HAP-1 (cell line): ENCODE data around the gene LRP4.

Source experiments
- DNase-seq, 2 experiments: peaks; one replicate each; pipeline ENCODE4 v3.0.0-alpha.2; 2016 to 2020; ENCODE audit warnings: low spot score in 2 of 2
- H3K27me3 ChIP-seq: fragments of 250-450 bp; sonication (Bioruptor Pico); 2 replicates; pipeline ENCODE4 v1.5.1; 2020; ENCODE audit warnings: low read depth, mild to moderate bottlenecking, moderate library complexity
- H3K36me3 ChIP-seq: fragments of 250-450 bp; sonication (Bioruptor Pico); replicated peaks from 2 replicates; pipeline ENCODE4 v1.5.1; 2020; ENCODE audit warnings: mild to moderate bottlenecking
- H3K4me1 ChIP-seq: fragments of 250-450 bp; sonication (Bioruptor Pico); 2 replicates; pipeline ENCODE4 v1.5.1; 2020; ENCODE audit warnings: mild to moderate bottlenecking
- H3K4me3 ChIP-seq: fragments of 250-450 bp; sonication (Bioruptor Pico); 2 replicates; pipeline ENCODE4 v1.5.1; 2020; ENCODE audit warnings: mild to moderate bottlenecking, moderate library complexity
- H3K9me3 ChIP-seq: fragments of 250-450 bp; sonication (Bioruptor Pico); 2 replicates; pipeline ENCODE4 v1.5.1; 2020; ENCODE audit warnings: mild to moderate bottlenecking, moderate library complexity
- in situ Hi-C: fragments of 300-500 bp; cut with MboI; formaldehyde crosslinking; loops from 3 replicates; pipeline ENCODE4 v1.14.3; 2020; ENCODE audit warnings: low sequenced_read_pairs, inconsistent platforms, mixed read lengths

Gene LRP4

DNA sequence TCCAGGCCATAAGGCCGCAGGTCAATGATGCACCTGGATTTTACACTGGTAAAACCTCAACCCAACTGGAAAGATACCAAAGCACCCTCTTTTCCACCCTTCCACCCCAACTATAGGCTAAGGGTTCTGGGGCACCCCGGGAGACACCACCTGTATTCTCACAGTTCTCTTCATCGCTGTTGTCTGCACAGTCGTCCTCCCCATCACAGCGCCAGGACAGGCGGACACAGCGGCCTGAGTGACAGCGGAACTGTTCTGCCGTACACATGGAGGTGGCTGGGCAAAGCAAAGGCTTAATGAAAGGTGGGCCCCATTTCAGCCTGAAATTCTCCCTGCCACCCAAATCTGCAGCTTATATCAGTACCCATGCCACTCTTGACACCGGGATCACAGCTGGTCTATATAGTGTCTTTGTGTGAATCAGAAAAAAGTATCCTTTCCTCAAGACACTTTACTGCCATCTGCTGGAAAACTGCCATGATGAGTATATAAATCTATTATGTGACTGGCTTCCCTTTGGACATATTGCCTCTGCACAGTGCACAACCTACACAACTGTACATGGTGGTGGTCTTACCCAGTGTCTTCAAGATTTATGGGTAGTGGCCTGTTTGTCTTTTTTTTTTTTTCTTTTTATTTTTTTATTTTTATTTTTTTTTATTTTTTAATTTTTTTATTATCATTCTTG, 21.5 kb downstream of the LRP4 start:
- no peaks in the 10 kb centered on the region for H3K27me3 ChIP-seq
- peaks cover 32% of the 10 kb centered on the region for H3K36me3 ChIP-seq
- DNase-seq: peak; percentile 46 to 60
- no peak overlapping the region for H3K4me3 ChIP-seq
- no peaks in the 10 kb centered on the region for H3K4me1 ChIP-seq
- in situ Hi-C loops: no loop called here
- H3K9me3 ChIP-seq: no peaks in the 10 kb centered on the region

DNA sequence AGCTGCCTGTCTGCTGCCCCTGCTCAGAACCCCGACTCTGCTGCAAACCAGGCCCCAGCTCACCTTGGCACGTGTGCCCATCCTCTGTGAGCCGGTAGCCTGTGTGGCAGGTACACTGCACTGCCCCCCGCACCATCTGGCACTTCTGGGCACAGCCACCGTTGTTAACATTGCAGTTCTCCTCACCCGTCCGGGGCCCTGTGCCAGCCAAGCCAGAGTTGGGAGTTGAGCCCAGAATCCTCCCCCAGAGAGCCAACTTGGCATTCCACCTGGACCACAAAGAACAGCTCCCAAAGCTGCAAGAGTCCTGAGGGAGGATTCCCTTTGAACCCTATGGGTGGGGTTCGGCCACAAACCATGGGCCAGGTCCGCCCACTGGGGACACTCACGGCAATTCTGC, 22.5 kb downstream of the LRP4 start:
- H3K36me3 ChIP-seq: peaks cover 30% of the 10 kb centered on the region
- no peak for DNase-seq
- H3K4me3 ChIP-seq: no peak overlapping the region
- H3K9me3 ChIP-seq: no peaks in the 10 kb centered on the region
- in situ Hi-C loops: no loop called here
- no peaks in the 10 kb centered on the region for H3K27me3 ChIP-seq
- H3K4me1 ChIP-seq: no peaks in the 10 kb centered on the region

DNA sequence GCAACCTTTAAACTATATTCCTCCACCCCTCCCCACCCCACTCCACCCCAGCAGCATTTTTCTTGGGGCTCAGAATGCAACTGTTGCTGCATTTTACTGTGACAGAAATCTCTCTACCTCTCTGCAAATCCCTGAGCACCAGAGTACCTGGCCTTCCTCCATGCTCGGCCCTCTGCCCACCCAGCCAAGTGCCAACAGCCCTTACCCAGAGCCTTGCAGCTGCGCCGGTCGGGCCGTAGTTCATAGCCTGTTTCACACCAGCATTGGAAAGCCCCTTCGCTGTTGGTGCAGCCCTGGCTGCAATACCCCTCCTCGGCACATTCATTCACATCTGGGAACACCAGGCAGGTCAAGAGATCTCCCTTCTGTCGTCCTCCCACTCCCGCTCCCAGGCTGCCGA, 23.4 kb downstream of the LRP4 start:
- in situ Hi-C loops: no loop called here
- peaks cover 35% of the 10 kb centered on the region for H3K36me3 ChIP-seq
- no peak for DNase-seq
- H3K4me1 ChIP-seq: no peaks in the 10 kb centered on the region
- no peak overlapping the region for H3K4me3 ChIP-seq
- no peaks in the 10 kb centered on the region for H3K9me3 ChIP-seq
- H3K27me3 ChIP-seq: no peaks in the 10 kb centered on the region

DNA sequence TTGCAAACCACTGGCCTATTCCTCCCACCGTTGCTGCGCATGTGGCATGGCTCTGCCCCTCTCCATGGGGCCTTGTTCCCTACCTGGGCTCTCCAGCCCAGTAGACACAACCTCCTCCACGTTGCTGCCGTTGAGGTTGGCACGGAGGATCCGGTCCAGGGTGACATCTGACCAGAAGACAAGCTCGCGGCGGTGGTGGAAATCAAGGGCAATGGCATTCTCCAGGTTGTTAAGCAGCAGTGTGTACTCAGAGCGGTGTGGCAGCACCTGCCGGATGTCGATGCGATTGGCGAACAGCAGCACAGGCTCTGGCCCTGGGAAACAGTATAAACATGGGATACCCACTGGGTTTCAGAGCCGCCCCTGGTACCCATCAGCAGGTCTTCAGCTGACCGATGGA, 23.8 kb downstream of the LRP4 start:
- H3K27me3 ChIP-seq: no peaks in the 10 kb centered on the region
- in situ Hi-C loops: no loop called here
- no peak overlapping the region for H3K4me3 ChIP-seq
- peaks cover 37% of the 10 kb centered on the region for H3K36me3 ChIP-seq
- no peak for DNase-seq
- no peaks in the 10 kb centered on the region for H3K4me1 ChIP-seq
- no peaks in the 10 kb centered on the region for H3K9me3 ChIP-seq

DNA sequence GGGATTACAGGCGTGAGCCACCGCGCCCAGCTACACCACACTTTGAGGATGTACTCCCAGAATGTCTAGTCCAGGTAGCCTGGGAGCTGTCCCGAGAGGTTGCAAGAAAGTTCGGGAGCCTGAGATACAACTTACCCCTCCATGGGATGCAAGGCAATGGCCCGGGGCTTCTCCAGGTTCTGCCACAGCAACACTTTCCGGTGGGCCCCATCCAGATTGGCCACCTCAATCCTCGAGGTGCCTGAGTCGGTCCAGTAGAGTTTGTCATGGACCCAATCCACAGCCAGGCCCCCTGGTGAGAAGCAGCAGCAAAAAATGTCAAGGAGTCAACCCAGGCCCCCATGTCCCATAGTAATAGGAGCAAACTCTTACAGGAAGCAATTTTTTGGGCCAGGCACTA, 25.5 kb downstream of the LRP4 start:
- H3K4me1 ChIP-seq: no peaks in the 10 kb centered on the region
- no peak for DNase-seq
- H3K4me3 ChIP-seq: no peak overlapping the region
- peaks cover 39% of the 10 kb centered on the region for H3K36me3 ChIP-seq
- in situ Hi-C loops: no loop called here
- no peaks in the 10 kb centered on the region for H3K27me3 ChIP-seq
- no peaks in the 10 kb centered on the region for H3K9me3 ChIP-seq

DNA sequence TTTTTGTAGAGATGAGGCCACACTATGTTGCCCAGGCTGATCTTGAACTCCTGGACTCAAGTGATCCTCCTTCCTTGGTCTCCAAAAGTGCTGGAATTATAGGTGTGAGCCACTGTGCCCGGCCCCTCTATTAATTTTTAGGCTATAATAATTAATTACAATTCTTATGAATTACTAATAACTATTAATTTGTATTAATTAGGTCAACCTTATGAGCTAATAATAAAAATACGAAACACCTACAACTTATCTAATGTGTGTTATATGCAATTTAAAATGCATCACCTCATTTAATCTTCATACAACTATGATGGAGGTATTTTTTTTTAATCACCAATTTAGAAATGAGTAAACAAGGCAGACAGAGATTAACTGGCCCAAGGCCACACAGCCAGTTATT, 26.2 kb downstream of the LRP4 start:
- H3K4me3 ChIP-seq: no peak overlapping the region
- H3K27me3 ChIP-seq: no peaks in the 10 kb centered on the region
- no peaks in the 10 kb centered on the region for H3K4me1 ChIP-seq
- in situ Hi-C loops: no loop called here
- H3K9me3 ChIP-seq: no peaks in the 10 kb centered on the region
- peaks cover 39% of the 10 kb centered on the region for H3K36me3 ChIP-seq
- DNase-seq: no peak

DNA sequence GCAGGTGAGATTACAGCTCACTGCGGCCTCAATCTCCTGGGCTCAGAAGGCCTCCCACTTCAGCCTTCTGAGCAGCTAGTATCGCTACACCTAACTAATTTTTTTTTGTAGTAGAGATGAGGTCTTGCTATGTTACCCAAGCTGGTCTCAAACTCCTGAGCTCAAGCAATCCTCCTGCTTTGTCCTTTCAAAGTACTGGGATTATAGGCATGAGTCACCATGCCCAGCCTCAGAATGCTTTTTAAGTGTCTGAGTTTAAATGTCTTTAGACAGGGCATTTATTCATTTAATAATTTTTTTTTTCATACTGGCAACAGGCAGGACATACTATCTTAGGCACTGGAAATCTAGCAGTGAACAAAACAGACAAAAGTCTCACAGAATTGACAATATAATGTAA, 27.7 kb downstream of the LRP4 start:
- no peak for DNase-seq
- Histone ChIP-seq H3K4me1 (no peaks in the 10 kb centered on the region), H3K36me3 (peaks cover 50% of the 10 kb centered on the region), H3K4me3 (no peak overlapping the region), H3K9me3 (no peaks in the 10 kb centered on the region), H3K27me3 (no peaks in the 10 kb centered on the region)
- in situ Hi-C loops: no loop called here

DNA sequence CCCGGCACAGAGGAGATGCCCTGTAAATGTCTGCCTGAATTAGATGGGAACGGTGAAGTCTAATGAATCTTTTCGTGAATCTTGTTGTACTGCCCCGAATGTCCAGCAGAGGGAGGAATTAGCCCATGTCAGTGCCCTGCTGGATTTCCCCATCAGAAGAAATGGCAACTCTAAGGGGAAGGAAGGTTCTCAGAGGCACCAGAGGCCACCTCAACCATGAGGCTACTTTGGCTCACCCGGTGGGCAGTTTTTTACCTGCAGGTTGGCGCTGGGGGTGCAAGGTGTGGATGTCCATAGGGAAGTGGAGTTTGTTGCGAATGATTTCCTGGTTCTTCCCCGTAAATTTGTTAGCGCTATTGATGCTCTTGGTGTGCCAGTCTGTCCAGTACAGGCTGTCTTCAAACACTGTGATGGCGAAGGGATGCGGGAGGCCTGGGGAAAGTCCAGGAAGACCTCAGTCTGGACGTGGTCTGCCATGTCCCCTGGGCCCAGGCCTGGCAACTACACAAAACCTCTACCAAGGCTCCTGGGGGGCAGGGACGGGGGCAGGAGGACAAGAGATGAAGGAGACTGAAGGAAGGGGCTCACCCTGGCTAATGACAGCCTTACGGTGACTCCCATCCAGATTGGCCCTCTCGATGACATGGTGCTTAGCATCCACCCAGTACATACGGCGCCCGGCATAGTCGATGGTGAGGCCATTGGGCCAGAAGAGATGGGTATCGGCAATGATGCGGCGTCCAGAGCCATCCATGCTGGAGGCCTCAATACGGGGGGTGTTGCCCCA, 28.5 kb downstream of the LRP4 start:
- no peaks in the 10 kb centered on the region for H3K4me1 ChIP-seq
- in situ Hi-C loops: loop anchor here (5.0 kb wide), 1 partner anchor 272 kb away; no protein-coding TSS in a partner anchor
- H3K36me3 ChIP-seq: peaks cover 49% of the 10 kb centered on the region
- H3K27me3 ChIP-seq: no peaks in the 10 kb centered on the region
- no peak overlapping the region for H3K4me3 ChIP-seq
- peak; percentile 54 to 85 for DNase-seq
- H3K9me3 ChIP-seq: no peaks in the 10 kb centered on the region

DNA sequence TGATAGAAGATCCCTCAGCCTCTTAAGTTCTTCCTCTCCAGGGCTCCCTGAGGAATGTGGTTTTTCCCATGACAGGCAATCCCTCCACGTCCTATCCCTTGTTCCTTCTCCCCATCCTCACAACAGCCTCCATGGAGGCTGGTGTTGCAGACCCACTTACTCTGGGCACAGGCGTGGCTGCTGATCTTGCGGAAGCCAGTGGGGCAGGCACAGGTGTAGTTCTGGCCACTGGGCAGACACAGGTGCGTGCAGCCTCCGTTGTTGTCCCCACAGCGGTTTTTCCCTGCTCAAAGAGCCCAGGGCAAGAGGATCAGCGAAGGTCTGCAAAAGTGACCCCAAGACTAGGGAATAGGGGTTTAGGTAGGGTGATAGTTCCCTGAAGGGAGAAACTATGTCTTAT, 29.1 kb downstream of the LRP4 start:
- H3K4me3 ChIP-seq: no peak overlapping the region
- H3K9me3 ChIP-seq: no peaks in the 10 kb centered on the region
- peaks cover 42% of the 10 kb centered on the region for H3K36me3 ChIP-seq
- no peak for DNase-seq
- H3K4me1 ChIP-seq: no peaks in the 10 kb centered on the region
- no peaks in the 10 kb centered on the region for H3K27me3 ChIP-seq
- in situ Hi-C loops: loop anchor here (5.0 kb wide), 1 partner anchor 273 kb away; no protein-coding TSS in a partner anchor

DNA sequence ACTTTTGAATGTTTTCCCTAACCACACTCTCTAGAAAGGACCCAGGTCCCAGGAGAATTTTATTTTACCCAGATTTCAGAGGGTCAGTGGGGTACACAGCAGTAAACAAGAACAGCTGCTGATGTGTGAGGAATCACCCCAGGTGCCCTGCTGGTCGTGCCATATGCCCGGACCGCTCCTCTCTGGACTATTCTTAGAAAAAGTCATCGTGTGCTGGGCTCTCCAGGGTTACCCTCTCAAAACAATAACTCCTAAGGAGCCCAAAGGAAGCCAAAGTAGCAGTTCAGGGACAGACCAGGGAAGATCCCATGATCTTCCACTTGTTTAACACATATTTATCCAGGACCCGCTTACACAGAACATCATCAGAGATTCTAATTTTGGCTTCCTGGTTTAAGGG, 29.7 kb downstream of the LRP4 start:
- no peak overlapping the region for H3K4me3 ChIP-seq
- in situ Hi-C loops: loop anchor here (5.0 kb wide), 1 partner anchor 274 kb away; no protein-coding TSS in a partner anchor
- DNase-seq: no peak
- no peaks in the 10 kb centered on the region for H3K9me3 ChIP-seq
- no peaks in the 10 kb centered on the region for H3K4me1 ChIP-seq
- peaks cover 44% of the 10 kb centered on the region for H3K36me3 ChIP-seq
- no peaks in the 10 kb centered on the region for H3K27me3 ChIP-seq

DNA sequence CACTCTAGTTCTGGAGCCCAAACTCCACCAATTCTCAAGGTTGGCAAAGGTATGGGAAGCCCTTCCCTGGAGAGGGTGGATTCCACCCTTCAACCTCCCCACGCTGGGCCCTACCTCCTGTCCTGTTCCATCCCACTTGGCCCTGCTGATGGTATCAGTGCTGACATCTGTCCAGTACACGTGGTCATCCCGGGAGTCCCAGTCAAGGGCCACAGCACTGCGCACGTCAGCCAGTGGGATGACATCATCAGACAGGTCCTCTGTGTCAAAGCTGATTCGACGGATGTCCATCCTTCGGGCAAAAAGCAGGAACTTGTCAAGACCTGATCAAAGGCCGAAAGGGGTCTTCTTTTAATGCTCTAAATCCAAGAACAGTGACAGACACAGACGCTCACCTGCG, 32.1 kb downstream of the LRP4 start:
- peaks cover 53% of the 10 kb centered on the region for H3K36me3 ChIP-seq
- in situ Hi-C loops: loop anchor here (5.0 kb wide), 1 partner anchor 276 kb away; no protein-coding TSS in a partner anchor

DNA sequence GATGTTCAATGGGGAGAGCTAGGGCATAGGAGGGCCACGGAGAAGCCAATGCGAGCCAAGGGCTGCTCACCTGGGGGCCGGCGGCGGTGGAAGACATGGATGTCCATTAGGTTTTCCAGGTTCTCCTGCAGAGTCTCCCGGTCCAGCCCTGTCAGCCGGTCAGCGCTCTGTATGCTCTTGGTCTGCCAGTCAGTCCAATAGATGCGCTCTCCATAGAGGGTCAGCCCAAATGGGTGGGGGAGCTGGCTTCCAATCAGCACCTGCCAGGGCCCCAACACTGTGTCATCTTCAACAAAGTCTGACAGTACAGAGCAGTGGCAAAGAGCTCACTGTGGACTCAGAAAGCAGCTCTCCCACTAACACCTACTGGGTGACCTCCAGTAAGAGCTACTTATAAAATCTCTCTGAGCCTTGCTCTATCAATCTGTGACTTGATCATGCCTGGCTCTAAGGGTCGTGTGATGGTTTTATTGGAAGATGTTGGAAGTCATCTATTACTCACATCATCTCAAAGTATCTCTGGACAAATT, 39.2 kb downstream of the LRP4 start:
- Histone ChIP-seq H3K27me3 (no peaks in the 10 kb centered on the region), H3K4me1 (no peaks in the 10 kb centered on the region), H3K4me3 (no peak overlapping the region), H3K9me3 (no peaks in the 10 kb centered on the region), H3K36me3 (peaks cover 69% of the 10 kb centered on the region)
- in situ Hi-C loops: no loop called here
- no peak for DNase-seq

More for the DNA sequence above, 32.1 kb downstream of the LRP4 start:
- Histone ChIP-seq H3K9me3 (no peaks in the 10 kb centered on the region), H3K27me3 (no peaks in the 10 kb centered on the region), H3K4me1 (no peaks in the 10 kb centered on the region), H3K4me3 (no peak overlapping the region)
- DNase-seq: no peak

DNA sequence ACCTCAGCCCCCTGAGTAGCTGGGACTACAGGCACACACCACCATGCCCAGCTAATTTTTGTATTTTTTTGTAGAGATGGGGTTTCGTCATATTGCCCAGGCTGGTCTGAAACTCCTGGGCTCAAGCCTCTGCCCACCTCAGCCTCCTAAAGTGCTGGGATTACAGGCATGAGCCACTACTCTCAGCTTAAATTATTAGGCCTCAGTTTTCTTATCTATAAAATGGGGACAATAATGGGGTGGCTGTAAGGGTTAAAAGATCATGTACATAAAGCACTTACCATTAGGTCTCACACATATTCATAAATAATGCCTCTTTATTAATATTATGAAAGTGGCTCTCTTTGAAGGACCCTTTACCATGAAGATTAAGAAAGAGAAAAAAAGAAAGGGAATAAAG, 40.8 kb downstream of the LRP4 start:
- DNase-seq: no peak
- no peak overlapping the region for H3K4me3 ChIP-seq
- H3K27me3 ChIP-seq: no peaks in the 10 kb centered on the region
- no peaks in the 10 kb centered on the region for H3K9me3 ChIP-seq
- no peaks in the 10 kb centered on the region for H3K4me1 ChIP-seq
- H3K36me3 ChIP-seq: peaks cover 71% of the 10 kb centered on the region
- in situ Hi-C loops: no loop called here

DNA sequence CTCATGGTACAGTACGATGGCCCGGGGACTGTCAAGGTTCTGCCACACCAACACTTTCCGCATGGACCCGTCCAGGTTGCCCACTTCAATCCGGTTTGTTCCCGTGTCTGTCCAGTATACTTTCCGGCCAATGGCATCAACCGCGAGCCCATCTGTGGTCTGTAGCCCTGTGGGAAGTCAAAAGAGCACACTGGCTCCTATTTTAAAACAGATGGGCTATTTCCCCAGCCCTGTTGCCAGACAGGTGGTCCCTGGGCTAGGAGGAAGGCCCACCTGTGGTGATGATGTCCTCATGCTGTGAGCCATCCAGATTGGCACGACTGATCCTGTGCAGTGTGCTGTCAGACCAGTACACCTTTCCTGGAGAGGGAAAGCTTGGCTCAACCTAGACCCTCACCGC, 41.9 kb downstream of the LRP4 start:
- no peaks in the 10 kb centered on the region for H3K27me3 ChIP-seq
- in situ Hi-C loops: no loop called here
- DNase-seq: no peak

More for the DNA sequence above, 41.9 kb downstream of the LRP4 start:
- H3K4me3 ChIP-seq: no peak overlapping the region
- H3K36me3 ChIP-seq: peaks cover 68% of the 10 kb centered on the region
- H3K9me3 ChIP-seq: no peaks in the 10 kb centered on the region
- H3K4me1 ChIP-seq: no peaks in the 10 kb centered on the region
